Mucosa of stomach (tissue), 1 donor: ENCODE results near the gene REG4.
"Not testable (repeated sequence)": the region's sequence is repeated elsewhere in the genome, so short reads cannot be mapped to it uniquely, and the experiment has no call there.

Experiments
- H3K27me3 ChIP-seq: one replicate; pipeline ENCODE4 v1.7.0; 2013; ENCODE audit warnings: mild to moderate bottlenecking, low read length; ENCODE audit not compliant: control insufficient read depth, insufficient read depth
- H3K36me3 ChIP-seq: one replicate; pipeline ENCODE4 v1.7.0; 2013; ENCODE audit warnings: low read length; ENCODE audit not compliant: control insufficient read depth, insufficient read depth
- H3K4me1 ChIP-seq: one replicate; pipeline ENCODE4 v1.7.0; 2013; ENCODE audit warnings: mild to moderate bottlenecking, low read length; ENCODE audit not compliant: control insufficient read depth, insufficient read depth
- H3K4me3 ChIP-seq: one replicate; pipeline ENCODE4 v1.7.0; 2013; ENCODE audit warnings: low read length
- H3K9ac ChIP-seq: one replicate; pipeline ENCODE4 v1.7.0; 2013; ENCODE audit warnings: mild to moderate bottlenecking, low read length, moderate library complexity
- H3K9me3 ChIP-seq: one replicate; pipeline ENCODE4 v1.7.0; 2013; ENCODE audit warnings: mild to moderate bottlenecking, low read length, moderate library complexity; ENCODE audit not compliant: control insufficient read depth
- donor health status: Pancreatic carcinoma.

REG4 gene

GRCh38 chr1:119786473-119787050 is 24.7 kb downstream of the REG4 start:
- not testable (repeated sequence) for H3K27me3 ChIP-seq, H3K9me3 ChIP-seq
- peaks cover 51% of the 10 kb centered on the region for H3K4me1 ChIP-seq

GRCh38 chr1:119786046-119786445 is 25.2 kb downstream of the REG4 start:
- H3K9ac ChIP-seq, H3K9me3 ChIP-seq, H3K27me3 ChIP-seq, H3K4me3 ChIP-seq, H3K36me3 ChIP-seq: not testable (repeated sequence)
- H3K4me1 ChIP-seq = peaks cover 51% of the 10 kb centered on the region

More at GRCh38 chr1:119786473-119787050, 24.7 kb downstream of the REG4 start:
- H3K9ac ChIP-seq, H3K36me3 ChIP-seq, H3K4me3 ChIP-seq: not testable (repeated sequence)

- H3K4me1 ChIP-seq = peaks cover 57% of the 10 kb centered on the region
- H3K9me3 ChIP-seq = no peaks in the 10 kb centered on the region
- H3K9ac ChIP-seq = no peak overlapping the region
- no peaks in the 10 kb centered on the region for H3K27me3 ChIP-seq
- no peaks in the 10 kb centered on the region for H3K36me3 ChIP-seq
- H3K4me3 ChIP-seq = no peak overlapping the region
Observed at GRCh38 chr1:119784191-119784781, 27.0 kb downstream of the REG4 start.

- no peaks in the 10 kb centered on the region for H3K36me3 ChIP-seq
- H3K4me1 ChIP-seq = peaks cover 61% of the 10 kb centered on the region
Observed at GRCh38 chr1:119783354-119784185, 27.7 kb downstream of the REG4 start.

GRCh38 chr1:119782631-119783325 is 28.5 kb downstream of the REG4 start:
- no peak overlapping the region for H3K9ac ChIP-seq
- H3K4me1 ChIP-seq = peaks cover 55% of the 10 kb centered on the region
- H3K9me3 ChIP-seq = no peaks in the 10 kb centered on the region

More at GRCh38 chr1:119783354-119784185, 27.7 kb downstream of the REG4 start:
- H3K4me3 ChIP-seq = no peak overlapping the region
- H3K9me3 ChIP-seq = no peaks in the 10 kb centered on the region
- no peak overlapping the region for H3K9ac ChIP-seq
- H3K27me3 ChIP-seq = no peaks in the 10 kb centered on the region

GRCh38 chr1:119781434-119782210 is 29.6 kb downstream of the REG4 start:
- Histone ChIP-seq H3K4me1 (peaks cover 54% of the 10 kb centered on the region), H3K4me3 (no peak overlapping the region), H3K36me3 (no peaks in the 10 kb centered on the region), H3K9ac (no peak overlapping the region), H3K9me3 (no peaks in the 10 kb centered on the region), H3K27me3 (no peaks in the 10 kb centered on the region)

More at GRCh38 chr1:119782631-119783325, 28.5 kb downstream of the REG4 start:
- H3K4me3 ChIP-seq = no peak overlapping the region
- H3K36me3 ChIP-seq = no peaks in the 10 kb centered on the region
- H3K27me3 ChIP-seq = no peaks in the 10 kb centered on the region

- no peaks in the 10 kb centered on the region for H3K36me3 ChIP-seq
- no peaks in the 10 kb centered on the region for H3K27me3 ChIP-seq
- no peak overlapping the region for H3K9ac ChIP-seq
- H3K9me3 ChIP-seq = no peaks in the 10 kb centered on the region
- H3K4me3 ChIP-seq = no peak overlapping the region
- peaks cover 50% of the 10 kb centered on the region for H3K4me1 ChIP-seq
Observed at GRCh38 chr1:119779869-119780356, 31.3 kb downstream of the REG4 start.

GRCh38 chr1:119778886-119779560 is 32.2 kb downstream of the REG4 start:
- no peak overlapping the region for H3K4me3 ChIP-seq
- no peaks in the 10 kb centered on the region for H3K36me3 ChIP-seq
- H3K4me1 ChIP-seq = peaks cover 57% of the 10 kb centered on the region
- no peak overlapping the region for H3K9ac ChIP-seq
- no peaks in the 10 kb centered on the region for H3K27me3 ChIP-seq
- H3K9me3 ChIP-seq = no peaks in the 10 kb centered on the region

GRCh38 chr1:119778359-119778758 is 32.9 kb downstream of the REG4 start:
- Histone ChIP-seq H3K27me3 (no peaks in the 10 kb centered on the region), H3K9ac (no peak overlapping the region), H3K36me3 (no peaks in the 10 kb centered on the region), H3K9me3 (no peaks in the 10 kb centered on the region), H3K4me1 (peaks cover 57% of the 10 kb centered on the region), H3K4me3 (no peak overlapping the region)

- no peak overlapping the region for H3K9ac ChIP-seq
Observed at GRCh38 chr1:119774746-119775490, 36.3 kb downstream of the REG4 start.

More at GRCh38 chr1:119774746-119775490, 36.3 kb downstream of the REG4 start:
- Histone ChIP-seq H3K36me3 (no peaks in the 10 kb centered on the region), H3K27me3 (no peaks in the 10 kb centered on the region), H3K9me3 (no peaks in the 10 kb centered on the region), H3K4me1 (peaks cover 59% of the 10 kb centered on the region), H3K4me3 (no peak overlapping the region)
